Transverse colon (tissue), 4 donors: ENCODE measurements around the gene PRPF38A. TPM values are rescaled to one million over a fixed set of nuclear protein-coding genes. Genes with fewer than 3 reads are reported as not detected.

Source experiments
- DNase-seq: peaks from one replicate; pipeline ENCODE4 v3.0.0-alpha.2; 2019
- H3K27ac ChIP-seq, 4 donors: fragments of 200-600 bp; sonication (generic); 2 replicates each; pipeline ENCODE4 v1.5.1; 2016 to 2018; ENCODE audit warnings: inconsistent platforms in 4 of 4
- H3K27me3 ChIP-seq: fragments of 200-600 bp; sonication (generic); 2 replicates; pipeline ENCODE4 v1.5.1; 2017; ENCODE audit warnings: inconsistent platforms
- H3K36me3 ChIP-seq, 4 donors: fragments of 200-600 bp; sonication (generic); 2 replicates each; pipeline ENCODE4 v1.5.1; 2017 to 2019; ENCODE audit warnings: inconsistent platforms in 4 of 4
- H3K4me1 ChIP-seq, 4 donors: fragments of 200-600 bp; sonication (generic); 2 replicates each; pipeline ENCODE4 v1.5.1; 2017 to 2020; ENCODE audit warnings: inconsistent platforms in 4 of 4
- H3K4me3 ChIP-seq, 4 donors: fragments of 200-600 bp; sonication (generic); 1 replicate in 1 of 4; 2 replicates in 3 of 4; pipeline versions ENCODE4 v1.5.1 to v1.6.1; 2017 to 2019; ENCODE audit warnings: inconsistent platforms in 4 of 4
- H3K9me3 ChIP-seq, 2 donors: fragments of 200-600 bp; sonication (generic); 2 replicates each; pipeline ENCODE4 v1.5.1; 2017 to 2019; ENCODE audit warnings: inconsistent platforms in 2 of 2
- EP300 ChIP-seq: sonication (generic); formaldehyde crosslinking; IDR thresholded peaks from one replicate; pipeline ENCODE4 v1.6.1; 2017; ENCODE audit warnings: antibody characterized with exemption, low read depth
- POLR2A ChIP-seq: fragments of 450-650 bp; IDR thresholded peaks from one replicate; pipeline ENCODE4 v1.6.1; 2016; ENCODE audit warnings: antibody characterized with exemption, mild to moderate bottlenecking, moderate library complexity
- POLR2AphosphoS5 ChIP-seq, 3 donors: sonication (generic); formaldehyde crosslinking; IDR thresholded peaks; one replicate each; pipeline ENCODE4 v1.6.1; 2016; ENCODE audit warnings: antibody characterized with exemption in 3 of 3
- WGBS, 2 donors: methylation state at CpG; one replicate each; pipeline ENCODE4 v1.1.5; 2018; ENCODE audit warnings: low coverage in 1 of 2; 5-methylcytosine and 5-hydroxymethylcytosine counted together
- in situ Hi-C, 4 donors: fragments of 200-750 bp; cut with MboI; loops; one replicate each; pipeline versions ENCODE4 v1.15.0 to v1.15.1; 2017; ENCODE audit warnings: low sequenced_read_pairs in 3 of 4, low pct_ligation_motif_present in 1 of 4, low pct_unique_long_range_greater_than_20kb in 1 of 4
- intact Hi-C: fragments of 100-400 bp; cut with DNase I; formaldehyde crosslinking; loops from one replicate; pipeline ENCODE4 v1.15.1; 2023; ENCODE audit warnings: low total_unique reads
- total RNA-seq, 4 donors: library from RNA; depleted of rRNA; stranded (reverse); fragments of >200 nt; gene quantifications; one replicate each; pipeline ENCODE4 v1.1.0, GENCODE V29; 2016
- TF ChIP-seq, protein P1 (sequence below), 5 experiments: fragments of 200-600 bp in 3 of 5; fragments of 450-650 bp in 2 of 5; sonication (generic) in 3 of 5; IDR thresholded peaks; 1 replicate in 2 of 5; 2 replicates in 3 of 5; pipeline ENCODE4 v1.5.1; 2016 to 2017; ENCODE audit warnings: antibody characterized with exemption in 5 of 5, inconsistent platforms in 3 of 5, mild to moderate bottlenecking in 2 of 5, moderate library complexity in 1 of 5

PRPF38A gene
- total RNA-seq, 4 donors from 2014 or later: 4.0 to 25.5 (median 20.1) TPM

GRCh38 chr1:52435211-52435610 lies 30.8 kb downstream of the PRPF38A start:
- TF ChIP-seq EP300: no peak
- no peak for TF ChIP-seq POLR2A
- TF ChIP-seq, protein P1, sequence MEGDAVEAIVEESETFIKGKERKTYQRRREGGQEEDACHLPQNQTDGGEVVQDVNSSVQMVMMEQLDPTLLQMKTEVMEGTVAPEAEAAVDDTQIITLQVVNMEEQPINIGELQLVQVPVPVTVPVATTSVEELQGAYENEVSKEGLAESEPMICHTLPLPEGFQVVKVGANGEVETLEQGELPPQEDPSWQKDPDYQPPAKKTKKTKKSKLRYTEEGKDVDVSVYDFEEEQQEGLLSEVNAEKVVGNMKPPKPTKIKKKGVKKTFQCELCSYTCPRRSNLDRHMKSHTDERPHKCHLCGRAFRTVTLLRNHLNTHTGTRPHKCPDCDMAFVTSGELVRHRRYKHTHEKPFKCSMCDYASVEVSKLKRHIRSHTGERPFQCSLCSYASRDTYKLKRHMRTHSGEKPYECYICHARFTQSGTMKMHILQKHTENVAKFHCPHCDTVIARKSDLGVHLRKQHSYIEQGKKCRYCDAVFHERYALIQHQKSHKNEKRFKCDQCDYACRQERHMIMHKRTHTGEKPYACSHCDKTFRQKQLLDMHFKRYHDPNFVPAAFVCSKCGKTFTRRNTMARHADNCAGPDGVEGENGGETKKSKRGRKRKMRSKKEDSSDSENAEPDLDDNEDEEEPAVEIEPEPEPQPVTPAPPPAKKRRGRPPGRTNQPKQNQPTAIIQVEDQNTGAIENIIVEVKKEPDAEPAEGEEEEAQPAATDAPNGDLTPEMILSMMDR (IDR thresholded peaks at IDR 0.05): no peak
- DNase-seq: no peak
- H3K4me3 ChIP-seq: no peak overlapping the region
- in situ Hi-C loops: loop anchor here in 1 of 4 donors (25.0 kb wide), 1 partner anchor 252 kb away; the partner anchor contains the start of gene COA7
- no peaks in the 10 kb centered on the region for H3K27me3 ChIP-seq
- no peaks in the 10 kb centered on the region for H3K9me3 ChIP-seq
- WGBS, 2 donors: 95% methylated on average over 1 of the region's 1 CpG; no CpG with 5 or more reads in 1 of the 2 donors
- no peak overlapping the region for H3K27ac ChIP-seq
- H3K36me3 ChIP-seq: peaks cover 0 to 29% (median 5%) of the 10 kb centered on the region in 4 donors
- intact Hi-C loops: no loop called here
- no peaks in the 10 kb centered on the region for H3K4me1 ChIP-seq

- in situ Hi-C loops: loop anchor here in 1 of 4 donors (25.0 kb wide), 1 partner anchor 252 kb away; the partner anchor contains the start of gene COA7
- Histone ChIP-seq H3K36me3 (peaks cover 0 to 27% (median 6%) of the 10 kb centered on the region in 4 donors), H3K9me3 (no peaks in the 10 kb centered on the region), H3K4me3 (no peak overlapping the region), H3K27ac (no peak overlapping the region), H3K4me1 (no peaks in the 10 kb centered on the region), H3K27me3 (no peaks in the 10 kb centered on the region)
- no peak for DNase-seq
- whole genome bisulfite sequencing, 2 donors: 96% methylated on average over 1 of the region's 1 CpG; no CpG with 5 or more reads in 1 of the 2 donors
- TF ChIP-seq EP300 (no peak), POLR2AphosphoS5 (IDR thresholded peaks at IDR 0.05) (no peak), POLR2A (no peak)
- TF ChIP-seq, protein P1 (IDR thresholded peaks at IDR 0.05): no peak
- intact Hi-C loops: no loop called here
These were observed 31.2 kb downstream of the PRPF38A start for GRCh38 chr1:52435650-52436049.

- H3K27me3 ChIP-seq: no peaks in the 10 kb centered on the region
- WGBS, 2 donors: 81 to 87% methylated on average over 7 of the region's 7 CpGs
These were observed 32.4 kb downstream of the PRPF38A start for GRCh38 chr1:52436817-52437216.

DNA sequence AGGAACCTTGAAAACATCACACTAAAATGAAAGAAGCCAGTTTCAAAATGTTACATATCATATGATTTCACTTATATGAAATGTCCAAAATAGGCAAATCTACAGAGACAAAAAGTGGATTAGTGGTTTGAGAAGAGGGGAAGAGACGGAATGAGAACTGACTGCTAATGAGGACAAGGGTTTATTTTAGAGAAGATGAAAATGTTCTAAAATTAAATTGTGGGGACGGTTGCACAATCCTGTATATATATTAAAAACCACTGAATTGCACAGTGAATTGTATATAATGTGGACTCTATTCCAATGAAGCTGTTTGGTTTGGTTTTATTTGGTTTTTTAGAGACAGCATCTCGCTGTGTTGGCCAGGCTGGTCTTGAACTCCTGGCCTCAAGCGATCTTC lies 35.6 kb downstream of the PRPF38A start:
- no peak overlapping the region for H3K27ac ChIP-seq
- no peaks in the 10 kb centered on the region for H3K4me1 ChIP-seq
- no peak for TF ChIP-seq POLR2AphosphoS5 (IDR thresholded peaks at IDR 0.05)
- TF ChIP-seq EP300: no peak
- no peak for TF ChIP-seq POLR2A
- TF ChIP-seq, protein P1 (IDR thresholded peaks at IDR 0.05): no peak
- DNase-seq: no peak
- in situ Hi-C loops: loop anchor here in 1 of 4 donors (25.0 kb wide), 1 partner anchor 247 kb away; the partner anchor contains the start of gene COA7
- H3K27me3 ChIP-seq: no peaks in the 10 kb centered on the region
- intact Hi-C loops: no loop called here
- H3K9me3 ChIP-seq: no peaks in the 10 kb centered on the region
- 94% methylated on average over 4 of the region's 4 CpGs for WGBS, 2 donors
- H3K36me3 ChIP-seq: peaks cover 0 to 22% (median 10%) of the 10 kb centered on the region in 4 donors
- no peak overlapping the region for H3K4me3 ChIP-seq

More at GRCh38 chr1:52436817-52437216, 32.4 kb downstream of the PRPF38A start:
- intact Hi-C loops (no loop called here), in situ Hi-C loops (loop anchor here in 1 of 4 donors (25.0 kb wide), 1 partner anchor 250 kb away; the partner anchor contains the start of gene COA7)
- Histone ChIP-seq H3K36me3 (peaks cover 0 to 20% (median 9%) of the 10 kb centered on the region in 4 donors), H3K4me1 (no peaks in the 10 kb centered on the region), H3K9me3 (no peaks in the 10 kb centered on the region), H3K4me3 (no peak overlapping the region), H3K27ac (no peak overlapping the region)
- DNase-seq: no peak
- TF ChIP-seq POLR2A (no peak), EP300 (no peak), POLR2AphosphoS5 (IDR thresholded peaks at IDR 0.05) (no peak)
- TF ChIP-seq, protein P1 (IDR thresholded peaks at IDR 0.05): no peak
